GM23248 (cell line): Measurements from ENCODE around the gene GPD2. TPM values are rescaled to one million over a fixed set of nuclear protein-coding genes. Genes with fewer than 3 reads are reported as not detected.

Experiments
- DNase-seq: peaks from one replicate; pipeline ENCODE4 v3.0.0-alpha.2; 2015
- H2AFZ ChIP-seq: fragments of 200-600 bp; sonication (generic); 2 replicates; pipeline ENCODE4 v1.6.1; 2016; ENCODE audit warnings: antibody characterized with exemption
- H3F3A ChIP-seq: fragments of 200-600 bp; sonication (generic); 2 replicates; pipeline ENCODE4 v1.6.1; 2016; ENCODE audit warnings: mild to moderate bottlenecking, antibody characterized with exemption, mixed run types; ENCODE audit not compliant: insufficient read depth
- H3K27ac ChIP-seq: fragments of 200-600 bp; sonication (generic); 2 replicates; pipeline ENCODE4 v1.5.1; 2016; ENCODE audit warnings: mild to moderate bottlenecking
- H3K27me3 ChIP-seq: fragments of 200-600 bp; sonication (generic); replicated peaks from 2 replicates; pipeline ENCODE4 v1.6.1; 2016; ENCODE audit warnings: mild to moderate bottlenecking; ENCODE audit not compliant: insufficient read depth
- H3K36me3 ChIP-seq: fragments of 200-600 bp; sonication (generic); 2 replicates; pipeline ENCODE4 v1.6.1; 2016; ENCODE audit warnings: low read depth, mild to moderate bottlenecking
- H3K4me1 ChIP-seq: fragments of 200-600 bp; sonication (generic); 2 replicates; pipeline ENCODE4 v1.6.1; 2016; ENCODE audit warnings: mild to moderate bottlenecking; ENCODE audit not compliant: insufficient read depth
- H3K4me2 ChIP-seq: fragments of 200-600 bp; sonication (generic); one replicate; pipeline ENCODE4 v1.6.1; 2016; ENCODE audit warnings: mild to moderate bottlenecking; ENCODE audit not compliant: unreplicated experiment
- H3K4me3 ChIP-seq: fragments of 200-600 bp; sonication (generic); 2 replicates; pipeline ENCODE4 v1.5.1; 2016; ENCODE audit warnings: mild to moderate bottlenecking
- H3K79me2 ChIP-seq: fragments of 200-600 bp; sonication (generic); 2 replicates; pipeline ENCODE4 v1.6.1; 2016; ENCODE audit warnings: mild to moderate bottlenecking; ENCODE audit not compliant: insufficient read depth
- H3K9ac ChIP-seq: fragments of 200-600 bp; sonication (generic); 2 replicates; pipeline ENCODE4 v1.6.1; 2016; ENCODE audit warnings: mild to moderate bottlenecking
- H3K9me2 ChIP-seq: fragments of 200-600 bp; sonication (generic); 2 replicates; pipeline ENCODE4 v1.6.1; 2016; ENCODE audit warnings: mixed run types, mild to moderate bottlenecking, moderate library complexity; ENCODE audit not compliant: insufficient read depth
- H3K9me3 ChIP-seq: fragments of 200-600 bp; sonication (generic); one replicate; pipeline ENCODE4 v1.6.1; 2017; ENCODE audit warnings: low read depth
- H4K20me1 ChIP-seq: fragments of 200-600 bp; sonication (generic); 2 replicates; pipeline ENCODE4 v1.6.0; 2016; ENCODE audit not compliant: insufficient read depth
- EZH2 ChIP-seq: fragments of 200-600 bp; sonication (generic); IDR thresholded peaks from 2 replicates; pipeline ENCODE4 v1.6.1; 2018; ENCODE audit warnings: antibody characterized with exemption, mild to moderate bottlenecking; ENCODE audit not compliant: insufficient read depth, poor library complexity, severe bottlenecking
- EZH2phosphoT487 ChIP-seq: fragments of 200-600 bp; sonication (generic); IDR thresholded peaks from 2 replicates; pipeline ENCODE4 v1.6.1; 2018; ENCODE audit warnings: antibody characterized with exemption, moderate library complexity, mild to moderate bottlenecking, low read depth; ENCODE audit not compliant: insufficient read depth
- WGBS, 2 experiments: methylation state at CpG; one replicate each; pipeline ENCODE4 v1.1.6; 2015 to 2017; ENCODE audit warnings: low lambda C conversion rate in 2 of 2, low coverage in 1 of 2; ENCODE audit errors: missing lambda C conversion rate in 2 of 2; 5-methylcytosine and 5-hydroxymethylcytosine counted together
- in situ Hi-C: fragments of 300-500 bp; cut with MboI; formaldehyde crosslinking; loops from 2 replicates; pipeline ENCODE4 v1.15.0; 2020
- polyA plus RNA-seq: library from polyadenylated mRNA; unstranded; fragments of >200 nt; fragmentation: Nextera tagmentation; extraction: Ambion mirVana; gene quantifications from 2 replicates; pipeline ENCODE4 v1.2.1, GENCODE V29; 2016
- total RNA-seq: library from RNA; depleted of rRNA; stranded (reverse); fragments of >200 nt; shearing (Covaris generic); gene quantifications from 2 replicates; pipeline ENCODE4 v1.2.3, GENCODE V29; 2014; rRNA removed

Gene GPD2
- 37.7 and 62.3 TPM in 2 replicates for total RNA-seq
- 16.1 and 18.6 TPM in 2 replicates for polyA plus RNA-seq

DNA sequence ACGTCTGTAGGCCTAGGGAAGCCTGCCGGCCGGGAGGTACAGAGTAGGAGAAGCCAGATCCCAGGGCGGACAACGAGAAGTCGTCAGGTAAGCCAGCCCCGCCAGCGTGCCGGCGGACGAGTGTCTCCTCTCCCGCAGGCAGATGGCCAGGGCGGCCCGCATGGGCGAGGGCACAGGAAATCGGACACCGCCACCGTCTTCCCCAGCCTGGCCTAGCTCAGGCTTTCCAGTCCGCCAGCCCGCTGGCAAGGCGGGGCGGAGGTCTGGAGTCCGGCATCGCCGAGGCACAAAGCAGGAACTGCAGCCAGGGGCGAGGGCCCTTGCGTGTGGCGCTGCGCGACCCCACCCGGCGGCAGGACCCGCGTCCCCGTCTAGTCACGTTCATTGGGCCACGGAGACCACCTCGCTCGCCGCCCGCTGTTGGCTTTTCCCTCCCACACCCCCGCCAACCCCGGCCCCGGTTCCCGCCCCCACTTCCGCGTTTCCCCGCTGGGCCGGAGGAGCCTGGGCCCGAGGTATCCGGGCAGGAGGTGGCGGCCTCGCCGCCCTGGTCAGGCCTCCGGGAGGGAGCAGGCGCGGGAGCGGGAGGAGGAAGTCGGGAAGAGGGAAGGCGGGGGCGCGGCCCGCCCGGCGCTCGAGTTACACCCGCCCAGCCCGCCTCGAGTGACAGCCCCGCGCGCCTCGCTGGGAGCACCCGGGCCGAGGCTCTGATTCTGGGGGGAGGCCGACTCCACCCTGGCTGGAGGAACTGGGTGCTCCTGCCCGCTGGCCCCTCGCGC lies at the start of gene GPD2:
TSS of gene GPD2 (plus strand) at position 662 of the 779 bp plus-strand sequence. CDS start 39,727 bp downstream, outside the sequence.
- DNase-seq = peak; percentile 96
- H3K4me2 ChIP-seq = peak within 1 kb of the TSS; percentile 90
- WGBS, 2 experiments = 0 to 1% methylated on average over 50 to 73 of the region's 79 CpGs
- peaks cover 37% of the 10 kb centered on the region for H3K4me1 ChIP-seq
- H3K79me2 ChIP-seq = peaks cover 43% of the 10 kb centered on the region
- H3K9ac ChIP-seq = peak within 1 kb of the TSS; percentile 90
- H3K9me3 ChIP-seq = no peaks in the 10 kb centered on the region
- in situ Hi-C loops = no loop called here
- no peaks in the 10 kb centered on the region for H3K36me3 ChIP-seq
- H3K9me2 ChIP-seq = no peaks in the 10 kb centered on the region
- peak within 1 kb of the TSS; percentile 84 for H2AFZ ChIP-seq
- H3K4me3 ChIP-seq = peak within 1 kb of the TSS; percentile 80
- TF ChIP-seq EZH2phosphoT487 = no peak
- no peak for TF ChIP-seq EZH2
- no peaks in the 10 kb centered on the region for H3K27me3 ChIP-seq
- H4K20me1 ChIP-seq = no peaks in the 10 kb centered on the region
- peaks cover 36% of the 10 kb centered on the region for H3F3A ChIP-seq
- H3K27ac ChIP-seq = peak within 1 kb of the TSS; percentile 84

DNA sequence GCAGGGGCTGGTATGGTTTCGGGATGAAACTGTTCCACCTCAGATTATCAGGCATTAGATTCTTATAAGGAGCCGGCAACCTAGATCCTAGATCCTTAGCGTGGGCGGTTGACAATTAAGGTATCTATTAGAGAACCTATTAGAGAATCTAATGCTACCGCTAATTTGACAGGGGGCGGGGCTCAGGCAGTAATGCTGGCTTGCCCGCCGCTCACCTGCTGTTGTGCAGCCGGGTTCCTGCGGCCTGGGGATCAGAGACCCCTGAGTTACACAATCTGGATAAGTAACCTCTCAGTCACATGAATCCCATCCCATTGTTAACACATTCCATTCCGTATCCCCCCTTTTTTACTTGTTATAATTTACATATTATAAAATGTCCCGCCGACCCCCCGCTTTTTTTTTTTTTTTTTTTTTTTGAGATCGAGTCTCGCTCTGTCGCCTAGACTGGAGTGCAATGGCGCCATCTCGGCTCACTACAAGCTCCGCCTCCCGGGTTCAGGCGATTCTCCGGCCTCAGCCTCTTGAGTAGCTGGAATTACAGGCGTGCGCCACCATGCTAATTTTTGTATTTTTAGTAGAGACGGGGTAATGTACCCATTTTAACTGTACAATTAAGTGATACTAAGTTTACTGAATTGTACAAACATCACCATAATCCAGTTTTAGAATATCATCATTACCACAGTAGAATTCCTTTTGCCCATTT lies 42.0 kb upstream of the GPD2 start:
- Histone ChIP-seq H2AFZ (no peak overlapping the region), H3K4me1 (no peaks in the 10 kb centered on the region), H3K27me3 (no peaks in the 10 kb centered on the region), H3K9me3 (no peaks in the 10 kb centered on the region), H3K27ac (no peak overlapping the region), H3K9ac (no peak overlapping the region), H3K79me2 (no peaks in the 10 kb centered on the region), H3K36me3 (no peaks in the 10 kb centered on the region), H3F3A (peaks cover 9% of the 10 kb centered on the region; the same call in 1 of the 2 replicates), H3K9me2 (no peaks in the 10 kb centered on the region), H3K4me3 (no peak overlapping the region), H4K20me1 (no peaks in the 10 kb centered on the region), H3K4me2 (no peak overlapping the region)
- in situ Hi-C loops = no loop called here
- 77 to 79% methylated on average over 26 of the region's 26 CpGs for whole genome bisulfite sequencing, 2 experiments
- DNase-seq = no peak
- no peak for TF ChIP-seq EZH2
- TF ChIP-seq EZH2phosphoT487 = no peak

DNA sequence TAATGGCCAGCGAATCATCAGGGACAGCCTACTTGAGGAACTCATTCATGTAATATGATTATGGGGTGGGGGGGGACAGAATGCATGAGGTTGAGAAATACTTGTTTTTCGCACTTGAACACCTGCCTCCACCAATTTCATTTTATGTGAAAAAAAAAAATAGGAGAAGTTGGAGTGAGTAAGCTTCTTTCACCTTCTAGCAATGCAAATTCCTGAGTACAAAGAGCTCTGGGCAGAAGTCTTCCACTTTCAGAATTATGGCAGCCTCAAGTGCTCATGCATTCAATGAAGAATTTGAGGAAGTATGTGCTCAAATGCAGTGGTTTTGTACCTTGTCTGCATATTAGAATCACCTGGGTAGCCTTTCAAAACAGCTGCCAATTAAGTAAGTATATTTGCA lies 40.1 kb upstream of the GPD2 start:
- Histone ChIP-seq H3K9me3 (no peaks in the 10 kb centered on the region), H2AFZ (no peak overlapping the region), H3K36me3 (no peaks in the 10 kb centered on the region), H3K4me3 (no peak overlapping the region), H4K20me1 (no peaks in the 10 kb centered on the region), H3K9me2 (no peaks in the 10 kb centered on the region), H3K9ac (no peak overlapping the region), H3K79me2 (no peaks in the 10 kb centered on the region), H3K4me1 (no peaks in the 10 kb centered on the region), H3F3A (peaks cover 21% of the 10 kb centered on the region), H3K4me2 (no peak overlapping the region), H3K27me3 (no peaks in the 10 kb centered on the region), H3K27ac (no peak overlapping the region)
- no peak for DNase-seq
- in situ Hi-C loops = no loop called here
- no peak for TF ChIP-seq EZH2
- no peak for TF ChIP-seq EZH2phosphoT487
- 71 to 77% methylated on average over 2 of the region's 2 CpGs for WGBS, 2 experiments

DNA sequence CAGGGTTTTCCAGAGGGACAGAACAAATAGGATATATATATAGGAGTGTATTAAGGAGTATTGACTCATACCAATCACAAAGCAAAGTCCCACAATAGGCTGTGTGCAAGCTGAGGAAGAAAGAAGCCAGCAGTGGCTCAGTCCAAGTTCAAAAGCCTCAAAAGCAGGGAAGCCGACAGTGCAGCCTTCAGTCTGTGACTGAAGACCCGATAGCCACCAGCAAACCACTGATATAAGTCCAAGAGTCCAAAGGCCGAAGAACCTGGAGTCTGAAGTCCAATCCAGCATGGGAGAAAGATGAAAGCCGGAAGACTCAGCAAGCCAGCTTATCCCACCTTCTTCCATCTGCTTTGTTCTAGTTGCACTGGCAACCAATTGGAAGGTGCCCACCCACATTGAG lies 39.0 kb upstream of the GPD2 start:
- Histone ChIP-seq H3F3A (peaks cover 21% of the 10 kb centered on the region), H3K36me3 (no peaks in the 10 kb centered on the region), H2AFZ (no peak overlapping the region), H3K4me2 (no peak overlapping the region), H3K9ac (no peak overlapping the region), H3K79me2 (no peaks in the 10 kb centered on the region), H3K4me1 (no peaks in the 10 kb centered on the region), H3K9me2 (no peaks in the 10 kb centered on the region), H3K27ac (no peak overlapping the region), H4K20me1 (no peaks in the 10 kb centered on the region), H3K9me3 (no peaks in the 10 kb centered on the region), H3K4me3 (no peak overlapping the region), H3K27me3 (no peaks in the 10 kb centered on the region)
- no peak for DNase-seq
- in situ Hi-C loops = no loop called here
- WGBS, 2 experiments = 92 to 98% methylated on average over 4 of the region's 4 CpGs
- no peak for TF ChIP-seq EZH2phosphoT487
- no peak for TF ChIP-seq EZH2
